ES-I3 (cell line): Measurements from ENCODE around the gene TNNC1.

Experiments used
- H3K36me3 ChIP-seq: 2 replicates; pipeline ENCODE4 v1.6.1; 2013; ENCODE audit warnings: mild to moderate bottlenecking, low read length, control low read depth, moderate library complexity; ENCODE audit not compliant: insufficient read depth
- H3K4me1 ChIP-seq: 2 replicates; pipeline ENCODE4 v1.6.1; 2013; ENCODE audit warnings: mild to moderate bottlenecking, control low read depth, low read length; ENCODE audit not compliant: insufficient read depth
- H3K9ac ChIP-seq: 2 replicates; pipeline ENCODE4 v1.6.1; 2013; ENCODE audit warnings: low read depth, mild to moderate bottlenecking, low read length, moderate library complexity
- H3K9me3 ChIP-seq: 2 replicates; pipeline ENCODE4 v1.6.1; 2013; ENCODE audit warnings: mild to moderate bottlenecking, low read length, moderate library complexity; ENCODE audit not compliant: control insufficient read depth, insufficient read depth

TNNC1 gene

DNA sequence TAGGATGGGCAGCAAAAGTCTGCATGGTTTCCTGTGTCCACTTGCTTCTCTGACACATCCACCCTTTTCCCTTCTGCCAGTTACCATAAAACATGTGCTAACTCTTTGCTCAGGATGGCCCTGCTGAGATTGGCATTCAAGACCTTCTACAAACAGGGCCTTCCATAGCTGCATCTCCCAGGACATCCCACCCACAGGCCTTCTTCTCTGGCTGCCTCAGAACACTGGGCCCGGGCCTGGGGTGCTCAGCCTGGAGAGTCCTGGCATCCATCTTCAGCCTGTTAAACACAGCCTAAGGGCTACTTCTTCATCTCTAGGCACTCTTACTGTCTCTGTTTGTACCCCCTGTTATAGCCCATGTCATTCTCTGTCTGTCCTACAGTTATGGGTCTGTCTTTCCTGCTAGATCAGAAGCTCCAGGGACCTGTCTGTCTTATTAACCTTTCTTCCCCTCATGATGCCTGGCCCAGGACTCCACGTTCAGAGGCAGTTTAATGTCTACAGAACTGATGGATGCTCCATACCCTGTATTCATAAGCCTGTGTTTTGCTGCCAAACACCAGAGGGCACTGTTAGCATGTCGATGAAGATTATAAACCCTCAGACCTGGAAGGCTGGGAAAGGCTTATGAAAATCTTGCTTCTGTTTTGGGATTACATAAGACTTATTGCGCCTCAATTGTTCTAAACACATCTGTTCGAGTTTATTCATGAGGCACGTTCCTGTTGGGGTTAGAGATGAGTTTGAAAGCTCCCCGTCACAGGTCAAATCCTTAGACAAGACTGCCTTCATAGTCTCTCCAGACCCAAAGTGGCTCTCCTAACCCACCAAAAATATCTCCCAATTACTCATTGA is 25.5 kb downstream of the TNNC1 start:
- no peak overlapping the region for H3K9ac ChIP-seq
- peaks cover 4% of the 10 kb centered on the region; the same call in 1 of the 2 replicates for H3K4me1 ChIP-seq
- H3K36me3 ChIP-seq = no peaks in the 10 kb centered on the region
- no peaks in the 10 kb centered on the region for H3K9me3 ChIP-seq

DNA sequence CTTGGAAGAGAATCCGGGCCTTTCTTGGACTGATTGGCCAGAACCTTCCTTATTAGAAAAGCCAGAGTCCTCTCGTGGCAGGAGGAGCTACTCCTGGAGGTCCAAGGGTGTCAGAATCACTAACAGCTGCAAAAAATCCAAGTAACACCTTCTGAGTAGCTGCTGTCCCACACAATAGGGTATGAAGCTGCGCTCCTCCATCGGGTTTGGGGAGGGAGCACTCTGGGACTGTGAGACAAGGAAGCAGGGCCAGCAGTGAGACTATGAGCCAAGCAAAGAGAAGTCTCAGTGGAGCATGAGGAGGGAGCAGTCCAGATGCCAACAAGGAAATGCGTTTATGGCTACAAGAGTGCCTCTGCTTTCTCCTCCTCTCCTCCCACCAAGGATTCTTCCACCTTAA is 30.7 kb downstream of the TNNC1 start:
- Histone ChIP-seq H3K9ac (no peak overlapping the region), H3K36me3 (no peaks in the 10 kb centered on the region), H3K9me3 (no peaks in the 10 kb centered on the region), H3K4me1 (peaks cover 9% of the 10 kb centered on the region; the same call in 1 of the 2 replicates)

DNA sequence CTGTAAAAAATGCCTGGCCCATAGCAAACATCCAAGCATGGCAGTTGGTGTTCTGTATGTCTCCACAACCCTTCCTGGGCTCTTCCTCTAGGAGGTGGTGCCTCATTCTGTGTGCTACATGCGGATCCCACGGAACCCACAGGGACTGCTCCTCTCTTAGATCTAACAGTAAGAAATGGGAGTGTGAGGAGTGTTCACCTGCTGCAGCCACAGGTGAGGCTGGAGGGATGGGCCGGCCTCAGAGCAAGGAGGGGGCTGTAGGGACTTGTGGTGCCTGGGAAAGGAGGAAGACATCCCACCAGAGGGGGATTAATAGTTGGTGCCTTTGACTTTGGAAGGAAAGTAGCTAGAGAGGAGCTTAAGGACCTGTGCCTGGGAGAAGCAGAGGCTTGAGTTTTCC is 31.2 kb downstream of the TNNC1 start:
- no peaks in the 10 kb centered on the region for H3K36me3 ChIP-seq
- no peaks in the 10 kb centered on the region for H3K9me3 ChIP-seq
- peaks cover 9% of the 10 kb centered on the region; the same call in 1 of the 2 replicates for H3K4me1 ChIP-seq
- H3K9ac ChIP-seq = no peak overlapping the region

DNA sequence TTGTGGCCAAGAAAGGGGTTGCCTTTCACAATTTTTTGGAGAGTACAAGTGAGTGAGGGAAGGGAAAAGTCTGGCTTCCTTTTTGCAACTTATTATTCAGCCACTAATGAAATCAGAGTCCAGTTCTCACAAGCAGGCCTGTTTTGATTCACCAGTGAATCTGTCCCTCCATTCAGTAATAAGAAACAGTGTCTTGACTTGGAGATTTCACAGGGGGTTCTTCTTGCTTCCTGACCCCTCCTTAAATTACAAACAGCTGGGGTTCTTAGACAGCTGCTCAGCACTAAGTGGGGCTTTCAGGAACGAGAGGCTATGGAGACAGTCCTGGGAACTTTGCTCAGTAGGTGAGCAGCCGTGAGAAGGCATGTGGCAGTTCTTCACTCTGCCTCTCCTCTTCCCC is 33.5 kb downstream of the TNNC1 start:
- H3K36me3 ChIP-seq = no peaks in the 10 kb centered on the region
- peaks cover 9% of the 10 kb centered on the region; the same call in 1 of the 2 replicates for H3K4me1 ChIP-seq
- no peak overlapping the region for H3K9ac ChIP-seq
- no peaks in the 10 kb centered on the region for H3K9me3 ChIP-seq

DNA sequence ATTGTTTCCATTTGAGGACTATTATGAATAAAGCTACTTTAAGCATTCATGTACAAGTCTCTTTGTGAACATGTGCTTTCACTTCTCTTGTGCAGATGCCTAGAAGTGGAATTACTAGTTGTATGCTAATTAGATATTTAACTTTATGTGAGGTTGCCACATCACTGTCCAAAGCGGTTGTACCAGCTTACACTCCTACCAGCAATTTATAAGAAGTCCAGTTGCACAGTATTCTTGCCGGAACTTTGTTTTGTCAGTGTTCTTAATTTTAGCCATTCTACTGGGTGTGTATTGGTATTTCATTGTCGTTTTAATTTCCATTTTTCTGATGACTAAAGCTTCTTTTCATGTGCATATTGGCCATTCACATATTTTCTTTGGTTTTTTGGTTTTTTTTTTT is 38.0 kb downstream of the TNNC1 start:
- Histone ChIP-seq H3K36me3 (no peaks in the 10 kb centered on the region), H3K4me1 (no peaks in the 10 kb centered on the region; the same call in 1 of the 2 replicates), H3K9me3 (no peaks in the 10 kb centered on the region), H3K9ac (no peak overlapping the region)

DNA sequence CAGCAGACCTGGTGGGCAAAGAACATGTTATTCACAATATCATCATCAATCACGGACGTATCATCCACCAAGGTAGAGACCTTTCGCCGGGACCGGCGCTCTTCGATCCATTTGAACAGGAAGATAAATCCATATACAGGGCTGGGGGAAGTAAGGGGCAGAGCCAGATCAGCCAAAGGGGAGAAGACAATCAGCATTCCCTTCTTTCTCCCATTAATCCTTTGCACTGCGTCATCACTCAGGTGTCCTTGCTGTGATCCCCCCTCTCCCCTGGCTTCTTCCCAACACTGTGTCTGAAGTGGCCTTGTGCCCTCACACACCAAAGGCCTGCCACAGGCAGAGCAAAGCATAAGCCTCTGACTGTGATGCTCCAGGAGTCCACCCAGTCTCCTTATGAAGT is 45.4 kb downstream of the TNNC1 start:
- peaks cover 30% of the 10 kb centered on the region for H3K36me3 ChIP-seq
- H3K9ac ChIP-seq = no peak overlapping the region
- H3K9me3 ChIP-seq = no peaks in the 10 kb centered on the region
- H3K4me1 ChIP-seq = no peaks in the 10 kb centered on the region; the same call in 1 of the 2 replicates

DNA sequence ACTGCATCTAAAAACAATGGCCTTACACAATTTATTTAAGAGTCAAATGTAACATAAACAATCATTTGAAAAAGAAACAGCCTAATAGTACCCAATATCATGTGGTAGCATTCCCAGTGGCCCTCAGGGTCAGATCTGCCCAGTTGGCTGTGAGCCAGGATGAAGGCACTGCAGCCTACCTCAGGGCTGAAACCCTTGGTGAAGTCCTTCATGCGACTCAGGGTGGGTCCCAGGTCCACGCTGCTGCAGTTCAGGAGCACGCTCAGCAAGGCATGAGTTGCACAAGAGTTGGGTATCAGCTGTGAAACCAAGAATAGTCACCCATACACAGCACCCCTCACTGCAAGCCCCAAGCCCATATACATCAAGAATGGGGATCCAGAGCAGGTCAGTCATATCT is 46.1 kb downstream of the TNNC1 start:
- Histone ChIP-seq H3K36me3 (peaks cover 30% of the 10 kb centered on the region), H3K9ac (no peak overlapping the region), H3K9me3 (no peaks in the 10 kb centered on the region), H3K4me1 (no peaks in the 10 kb centered on the region; the same call in 1 of the 2 replicates)

DNA sequence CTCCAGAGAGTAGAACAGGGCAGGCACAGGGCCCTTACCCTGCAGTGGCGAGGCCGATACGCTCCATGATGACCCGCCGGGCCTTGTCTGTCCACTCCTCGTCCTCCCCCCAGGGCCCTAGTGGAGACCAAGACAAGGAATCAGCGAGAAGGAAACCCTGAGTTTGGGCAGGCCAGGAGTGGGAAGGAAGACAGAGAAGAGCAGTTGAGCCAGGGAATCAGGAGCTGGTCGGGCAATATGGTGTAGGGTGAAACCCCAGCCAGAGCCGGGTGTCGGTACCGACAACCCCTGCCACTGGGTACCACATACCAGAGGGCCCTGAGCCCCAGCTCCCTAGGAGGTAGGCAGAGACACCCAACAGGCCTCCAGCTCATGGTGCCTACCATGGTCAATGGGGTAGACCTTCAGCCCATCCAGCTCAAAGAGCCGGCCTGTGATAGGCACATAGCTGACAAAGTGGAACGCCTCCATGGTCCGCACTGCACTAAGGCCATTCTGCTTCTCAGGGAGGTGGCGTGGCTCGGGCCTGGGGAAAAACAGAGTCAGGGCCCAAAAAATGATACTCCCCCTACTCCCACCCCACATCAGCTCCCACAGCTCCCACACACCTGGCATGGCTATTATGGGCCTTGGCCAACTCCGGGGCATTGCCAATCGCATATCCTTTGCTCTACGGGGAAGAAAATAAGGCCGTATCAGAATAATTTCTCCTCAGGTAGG is 46.9 kb downstream of the TNNC1 start:
- Histone ChIP-seq H3K4me1 (no peaks in the 10 kb centered on the region; the same call in 1 of the 2 replicates), H3K36me3 (peaks cover 33% of the 10 kb centered on the region), H3K9me3 (no peaks in the 10 kb centered on the region), H3K9ac (no peak overlapping the region)

DNA sequence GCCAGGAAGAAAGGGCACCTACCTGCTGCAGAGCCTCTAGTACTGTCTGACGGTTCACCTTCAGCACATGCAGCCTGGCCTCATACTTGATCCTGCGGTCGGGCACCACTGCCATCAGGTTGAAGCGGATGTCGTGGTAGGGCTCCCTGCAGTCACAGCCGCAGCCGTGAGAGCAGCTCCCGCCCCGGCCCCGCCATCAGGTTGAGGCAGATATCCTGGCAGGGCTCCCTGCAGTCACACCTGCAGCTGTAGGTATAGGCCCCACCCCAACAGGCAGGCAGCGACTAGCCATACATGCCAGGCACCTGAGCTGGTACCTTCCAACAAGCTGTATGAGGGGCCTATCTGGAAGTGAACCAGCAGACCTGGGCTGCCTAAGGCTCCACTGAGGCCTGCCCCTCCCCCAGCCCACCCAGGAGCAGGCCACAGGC is 47.6 kb downstream of the TNNC1 start:
- Histone ChIP-seq H3K4me1 (no peaks in the 10 kb centered on the region), H3K9me3 (no peaks in the 10 kb centered on the region), H3K9ac (no peak overlapping the region), H3K36me3 (peaks cover 33% of the 10 kb centered on the region)

DNA sequence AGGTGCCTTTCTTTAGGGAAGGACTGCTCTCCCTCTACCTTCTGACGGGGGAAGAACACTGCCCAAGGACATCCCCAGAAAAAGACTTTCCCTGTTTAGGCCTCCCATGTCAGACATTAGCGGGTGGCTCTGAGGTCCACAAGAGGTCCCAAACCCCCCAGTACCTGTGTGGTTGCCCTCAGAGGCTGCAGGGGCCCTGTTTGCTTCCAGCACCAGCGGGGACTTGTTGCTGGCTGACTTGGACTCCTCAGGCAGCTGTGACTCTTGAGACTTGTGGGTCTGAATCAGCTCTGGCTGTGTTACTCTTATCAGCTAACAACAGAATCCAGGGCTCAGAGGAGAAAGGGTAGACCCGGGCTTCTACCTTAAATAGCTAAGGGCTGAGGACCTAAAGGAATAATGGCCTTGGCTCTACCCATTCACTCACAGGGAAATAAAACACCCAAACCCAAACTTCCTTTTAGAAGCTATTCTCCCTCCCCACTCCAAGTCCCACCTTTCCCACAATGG is 48.2 kb downstream of the TNNC1 start:
- no peaks in the 10 kb centered on the region for H3K4me1 ChIP-seq
- H3K9ac ChIP-seq = no peak overlapping the region
- no peaks in the 10 kb centered on the region for H3K9me3 ChIP-seq
- peaks cover 33% of the 10 kb centered on the region for H3K36me3 ChIP-seq

DNA sequence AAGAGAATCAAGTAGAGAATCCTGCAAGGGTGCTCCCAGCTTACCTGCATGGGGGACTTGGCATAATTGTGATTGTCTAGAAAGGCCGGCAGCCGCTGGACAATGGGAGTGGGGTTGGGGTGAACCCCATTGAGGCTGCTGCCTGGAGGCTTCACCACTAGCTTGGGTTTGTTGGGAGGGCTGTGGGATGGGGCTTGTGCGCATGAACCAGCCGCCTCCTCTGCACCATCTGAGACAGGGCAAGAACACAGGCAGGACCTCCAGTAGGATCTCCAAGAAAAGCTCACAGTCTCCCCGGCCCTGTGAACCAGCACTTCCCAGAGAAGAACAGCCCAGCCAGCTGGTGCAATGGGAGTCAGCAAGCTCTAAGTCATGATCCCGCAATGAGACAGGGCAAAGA is 48.8 kb downstream of the TNNC1 start:
- Histone ChIP-seq H3K9me3 (no peaks in the 10 kb centered on the region), H3K36me3 (peaks cover 33% of the 10 kb centered on the region), H3K4me1 (no peaks in the 10 kb centered on the region), H3K9ac (no peak overlapping the region)

DNA sequence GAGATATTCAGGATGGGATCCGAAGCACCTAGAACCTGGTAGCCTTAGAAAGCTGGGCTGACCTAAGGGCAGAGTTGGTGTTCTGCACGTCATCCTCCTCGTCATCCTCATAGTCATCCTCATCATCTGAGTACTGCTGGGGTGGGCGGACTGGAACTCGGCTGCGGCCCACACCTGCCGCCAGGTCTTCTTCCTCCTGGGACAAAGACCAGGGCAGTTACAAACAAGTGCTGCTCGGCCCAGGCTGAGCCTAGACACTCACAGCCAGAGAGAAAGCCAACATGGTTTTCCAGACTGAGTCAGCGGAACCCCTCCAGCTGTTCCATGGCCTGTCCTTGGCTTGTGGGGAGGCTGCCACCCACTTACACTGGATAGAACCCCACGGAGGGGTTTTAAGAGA is 49.5 kb downstream of the TNNC1 start:
- H3K9me3 ChIP-seq = no peaks in the 10 kb centered on the region
- no peaks in the 10 kb centered on the region for H3K4me1 ChIP-seq
- no peak overlapping the region for H3K9ac ChIP-seq
- peaks cover 33% of the 10 kb centered on the region for H3K36me3 ChIP-seq

DNA sequence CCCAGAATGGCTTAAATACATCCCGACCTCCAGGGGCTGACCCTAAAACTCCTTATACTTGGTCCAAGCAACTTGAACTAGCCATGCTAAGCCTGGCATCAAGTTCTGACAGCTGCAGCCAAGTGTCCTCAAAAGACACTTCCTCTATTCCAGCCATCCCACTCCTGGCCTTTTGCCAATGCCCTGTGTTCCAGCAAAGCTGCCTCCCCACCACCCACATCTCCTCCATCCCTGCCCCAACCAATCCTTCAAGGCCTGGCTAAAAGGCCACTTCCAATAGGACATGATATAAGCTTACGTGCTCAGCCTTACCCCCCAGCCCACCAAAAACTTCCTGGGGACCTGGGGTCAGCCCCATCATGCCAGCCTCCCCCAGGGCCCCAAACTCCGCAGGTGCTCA is 49.9 kb downstream of the TNNC1 start:
- Histone ChIP-seq H3K4me1 (no peaks in the 10 kb centered on the region), H3K9ac (no peak overlapping the region), H3K36me3 (peaks cover 33% of the 10 kb centered on the region), H3K9me3 (no peaks in the 10 kb centered on the region)

DNA sequence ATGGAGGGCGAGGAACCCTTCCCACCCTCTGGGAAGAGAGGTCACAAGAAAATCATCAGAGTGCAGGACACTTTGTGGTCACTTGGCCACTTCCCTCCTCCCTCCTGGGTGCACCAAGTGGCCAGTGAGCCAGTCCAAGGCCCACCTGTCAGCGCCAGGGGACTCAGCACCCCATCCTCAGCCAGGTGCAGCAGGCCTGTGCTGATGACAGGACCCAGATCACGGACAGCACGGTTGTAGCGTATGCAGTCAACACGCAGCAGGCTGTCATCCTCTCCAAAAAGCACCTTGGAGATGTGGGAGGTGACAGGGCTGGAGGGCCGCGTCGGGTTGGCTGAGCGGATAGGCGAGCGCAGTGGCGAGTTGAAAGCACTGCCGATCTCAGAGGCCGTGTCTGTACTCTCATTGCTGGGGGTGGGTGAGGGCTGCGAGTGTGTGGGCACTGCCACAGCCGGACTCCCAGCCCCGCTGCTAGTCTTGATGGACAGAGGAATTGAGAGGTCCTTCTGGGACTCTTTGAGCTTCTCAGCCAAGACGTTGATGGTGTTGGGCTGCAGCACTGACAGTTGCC is 50.5 kb downstream of the TNNC1 start:
- H3K9me3 ChIP-seq = no peaks in the 10 kb centered on the region
- no peaks in the 10 kb centered on the region for H3K4me1 ChIP-seq
- no peak overlapping the region for H3K9ac ChIP-seq
- H3K36me3 ChIP-seq = peaks cover 31% of the 10 kb centered on the region
